ENCODE results near the gene FBXL17. TPM values are rescaled to one million over a fixed set of nuclear protein-coding genes. Genes with fewer than 3 reads are reported as not detected.

FBXL17 gene
- polyA plus RNA-seq, 1 of the 3 experiments (the other 2 are of a cell fraction), result 4.4 TPM

DNA sequence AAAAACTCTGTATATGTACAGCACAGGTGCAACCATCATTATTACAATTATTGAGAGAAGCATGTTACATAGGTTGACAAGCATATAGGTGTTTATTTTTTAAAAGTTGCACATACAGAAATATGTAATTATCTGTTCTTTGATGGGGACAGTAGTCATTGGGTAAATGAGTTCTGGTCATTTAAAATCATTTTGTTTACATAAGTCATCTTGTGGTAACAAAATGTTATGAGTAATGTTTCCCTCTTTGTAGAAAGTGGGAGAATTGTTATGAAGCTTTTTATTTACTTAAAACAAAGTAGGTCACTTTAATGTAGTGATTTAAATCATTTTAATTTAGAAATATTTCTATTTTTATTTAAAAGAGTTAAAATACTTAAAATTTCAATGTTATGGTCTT is 33.8 kb upstream of the FBXL17 start:
- no peaks in the 10 kb centered on the region for H3K79me2 ChIP-seq (ENCODE audit: insufficient read depth)
- no peak overlapping the region for H3K4me3 ChIP-seq (ENCODE audit: low read depth in 2 of 2, low read length in 1 of 2)
- ChIA-PET POLR2A (no interaction called here), CTCF (no interaction called here)
- no peaks in the 10 kb centered on the region for H4K20me1 ChIP-seq (ENCODE audit: insufficient read depth)
- H3K9me2 ChIP-seq, result no peaks in the 10 kb centered on the region
- no peak overlapping the region for H3K9ac ChIP-seq
- H3K27ac ChIP-seq (ENCODE audit: low read depth in 2 of 2, low read length in 1 of 2), result no peak overlapping the region
- TF ChIP-seq JUND (IDR thresholded peaks at IDR 0.05) (no peak), TCF12 (IDR thresholded peaks at IDR 0.05) (no peak), GATA2 (CRISPR knock-in tag; IDR thresholded peaks at IDR 0.05) (no peak), CHD2 (IDR thresholded peaks at IDR 0.05; ENCODE audit: low read length, partially characterized antibody) (no peak), RAD21 (IDR thresholded peaks at IDR 0.05; ENCODE audit: low read length) (no peak), EZH2phosphoT487 (IDR thresholded peaks at IDR 0.05; ENCODE audit: borderline replicate concordance, low read depth) (no peak), MXI1 (IDR thresholded peaks at IDR 0.05; ENCODE audit: low read depth, low read length) (no peak), FOSL2 (IDR thresholded peaks at IDR 0.05; ENCODE audit: borderline replicate concordance, low read depth) (no peak), TAF1 (IDR thresholded peaks at IDR 0.05; ENCODE audit: borderline replicate concordance, low read depth, low read length) (no peak), NFIC (IDR thresholded peaks at IDR 0.05; ENCODE audit: borderline replicate concordance) (no peak), ELF1 (IDR thresholded peaks at IDR 0.05) (no peak), FOXM1 (IDR thresholded peaks at IDR 0.05; ENCODE audit: low read depth) (no peak), RXRA (IDR thresholded peaks at IDR 0.05; ENCODE audit: borderline replicate concordance, low read depth) (no peak)
- TF ChIP-seq, protein P1, sequence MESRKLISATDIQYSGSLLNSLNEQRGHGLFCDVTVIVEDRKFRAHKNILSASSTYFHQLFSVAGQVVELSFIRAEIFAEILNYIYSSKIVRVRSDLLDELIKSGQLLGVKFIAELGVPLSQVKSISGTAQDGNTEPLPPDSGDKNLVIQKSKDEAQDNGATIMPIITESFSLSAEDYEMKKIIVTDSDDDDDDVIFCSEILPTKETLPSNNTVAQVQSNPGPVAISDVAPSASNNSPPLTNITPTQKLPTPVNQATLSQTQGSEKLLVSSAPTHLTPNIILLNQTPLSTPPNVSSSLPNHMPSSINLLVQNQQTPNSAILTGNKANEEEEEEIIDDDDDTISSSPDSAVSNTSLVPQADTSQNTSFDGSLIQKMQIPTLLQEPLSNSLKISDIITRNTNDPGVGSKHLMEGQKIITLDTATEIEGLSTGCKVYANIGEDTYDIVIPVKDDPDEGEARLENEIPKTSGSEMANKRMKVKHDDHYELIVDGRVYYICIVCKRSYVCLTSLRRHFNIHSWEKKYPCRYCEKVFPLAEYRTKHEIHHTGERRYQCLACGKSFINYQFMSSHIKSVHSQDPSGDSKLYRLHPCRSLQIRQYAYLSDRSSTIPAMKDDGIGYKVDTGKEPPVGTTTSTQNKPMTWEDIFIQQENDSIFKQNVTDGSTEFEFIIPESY (IDR thresholded peaks at IDR 0.05; ENCODE audit: borderline replicate concordance, low read depth), result no peak
- TF ChIP-seq, protein P2, sequence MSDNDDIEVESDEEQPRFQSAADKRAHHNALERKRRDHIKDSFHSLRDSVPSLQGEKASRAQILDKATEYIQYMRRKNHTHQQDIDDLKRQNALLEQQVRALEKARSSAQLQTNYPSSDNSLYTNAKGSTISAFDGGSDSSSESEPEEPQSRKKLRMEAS (IDR thresholded peaks at IDR 0.05; ENCODE audit: low read depth), result no peak
- TF ChIP-seq, protein P3, sequence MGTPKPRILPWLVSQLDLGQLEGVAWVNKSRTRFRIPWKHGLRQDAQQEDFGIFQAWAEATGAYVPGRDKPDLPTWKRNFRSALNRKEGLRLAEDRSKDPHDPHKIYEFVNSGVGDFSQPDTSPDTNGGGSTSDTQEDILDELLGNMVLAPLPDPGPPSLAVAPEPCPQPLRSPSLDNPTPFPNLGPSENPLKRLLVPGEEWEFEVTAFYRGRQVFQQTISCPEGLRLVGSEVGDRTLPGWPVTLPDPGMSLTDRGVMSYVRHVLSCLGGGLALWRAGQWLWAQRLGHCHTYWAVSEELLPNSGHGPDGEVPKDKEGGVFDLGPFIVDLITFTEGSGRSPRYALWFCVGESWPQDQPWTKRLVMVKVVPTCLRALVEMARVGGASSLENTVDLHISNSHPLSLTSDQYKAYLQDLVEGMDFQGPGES (IDR thresholded peaks at IDR 0.05; ENCODE audit: low read depth, low read length), result no peak
- TF ChIP-seq, protein P4, sequence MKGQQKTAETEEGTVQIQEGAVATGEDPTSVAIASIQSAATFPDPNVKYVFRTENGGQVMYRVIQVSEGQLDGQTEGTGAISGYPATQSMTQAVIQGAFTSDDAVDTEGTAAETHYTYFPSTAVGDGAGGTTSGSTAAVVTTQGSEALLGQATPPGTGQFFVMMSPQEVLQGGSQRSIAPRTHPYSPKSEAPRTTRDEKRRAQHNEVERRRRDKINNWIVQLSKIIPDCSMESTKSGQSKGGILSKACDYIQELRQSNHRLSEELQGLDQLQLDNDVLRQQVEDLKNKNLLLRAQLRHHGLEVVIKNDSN (IDR thresholded peaks at IDR 0.05; ENCODE audit: borderline replicate concordance, low read depth), result no peak
- TF ChIP-seq, protein P5, sequence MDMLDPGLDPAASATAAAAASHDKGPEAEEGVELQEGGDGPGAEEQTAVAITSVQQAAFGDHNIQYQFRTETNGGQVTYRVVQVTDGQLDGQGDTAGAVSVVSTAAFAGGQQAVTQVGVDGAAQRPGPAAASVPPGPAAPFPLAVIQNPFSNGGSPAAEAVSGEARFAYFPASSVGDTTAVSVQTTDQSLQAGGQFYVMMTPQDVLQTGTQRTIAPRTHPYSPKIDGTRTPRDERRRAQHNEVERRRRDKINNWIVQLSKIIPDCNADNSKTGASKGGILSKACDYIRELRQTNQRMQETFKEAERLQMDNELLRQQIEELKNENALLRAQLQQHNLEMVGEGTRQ (IDR thresholded peaks at IDR 0.05; ENCODE audit: borderline replicate concordance, low read depth, low read length), result no peak
- H2AFZ ChIP-seq (ENCODE audit: low read depth), result no peak overlapping the region
- no peaks in the 10 kb centered on the region for H3F3A ChIP-seq (replicated peaks; ENCODE audit: insufficient read depth)
- no peak for DNase-seq
- H3K27me3 ChIP-seq (ENCODE audit: insufficient read depth), result no peaks in the 10 kb centered on the region
- H3K9me3 ChIP-seq, result no peaks in the 10 kb centered on the region
- no peaks in the 10 kb centered on the region for H3K36me3 ChIP-seq (replicated peaks in 1 of 2; ENCODE audit: control insufficient read depth in 1 of 2, insufficient read depth in 2 of 2, low read length in 1 of 2)
- H3K4me1 ChIP-seq (ENCODE audit: control insufficient read depth in 1 of 2, insufficient read depth in 2 of 2, low read depth in 1 of 2, low read length in 1 of 2), result no peaks in the 10 kb centered on the region
- H3K4me2 ChIP-seq, result no peak overlapping the region

Measured in SK-N-SH (cell line).